DND-41 (cell line): ENCODE measurements around the gene LAMC1.
"Not testable (repeated sequence)": the region's sequence is repeated elsewhere in the genome, so short reads cannot be mapped to it uniquely, and the experiment has no call there.

Experiments
- ATAC-seq: fragments of 200-7000 bp; cut with Tn5 transposase; 3 replicates; pipeline ENCODE4 v1.9.1; 2021; ENCODE audit warnings: low read depth; ENCODE audit not compliant: insufficient read depth
- DNase-seq: peaks from one replicate; pipeline ENCODE4 v3.0.0-alpha.2; 2020
- H2AFZ ChIP-seq: 2 replicates; pipeline ENCODE4 v1.6.0; 2012; ENCODE audit warnings: low read depth, low read length
- H3K27ac ChIP-seq: 2 replicates; pipeline ENCODE4 v1.5.1; 2012; ENCODE audit warnings: low read length, inconsistent platforms
- H3K27me3 ChIP-seq: fragments of 200-600 bp; sonication (generic); 2 replicates; pipeline ENCODE4 v1.6.0; 2012; ENCODE audit warnings: low read length, mild to moderate bottlenecking, inconsistent platforms; ENCODE audit not compliant: insufficient read depth, poor library complexity
- H3K36me3 ChIP-seq: 2 replicates; pipeline ENCODE4 v1.5.1; 2012; ENCODE audit warnings: low read length, inconsistent platforms; ENCODE audit not compliant: insufficient read depth
- H3K4me1 ChIP-seq: 2 replicates; pipeline ENCODE4 v1.5.1; 2012; ENCODE audit warnings: mild to moderate bottlenecking, low read length; ENCODE audit not compliant: insufficient read depth
- H3K4me2 ChIP-seq: 2 replicates; pipeline ENCODE4 v1.6.0; 2012; ENCODE audit warnings: mild to moderate bottlenecking, moderate library complexity, low read length, inconsistent platforms; ENCODE audit not compliant: insufficient read depth
- H3K4me3 ChIP-seq, 2 experiments: fragments of 200-600 bp in 1 of 2; shearing (Covaris generic) in 1 of 2; 2 replicates each; pipeline ENCODE4 v1.5.1; 2012 to 2016; ENCODE audit warnings: inconsistent platforms in 2 of 2, low read length in 2 of 2, mild to moderate bottlenecking in 2 of 2, low read depth in 1 of 2, moderate library complexity in 1 of 2
- H3K79me2 ChIP-seq: 2 replicates; pipeline ENCODE4 v1.6.0; 2012; ENCODE audit warnings: low read length, inconsistent platforms; ENCODE audit not compliant: insufficient read depth
- H3K9ac ChIP-seq: 2 replicates; pipeline ENCODE4 v1.6.0; 2012; ENCODE audit warnings: low read depth, mild to moderate bottlenecking, inconsistent platforms, low read length, moderate library complexity
- H3K9me3 ChIP-seq: 2 replicates; pipeline ENCODE4 v1.5.1; 2012; ENCODE audit warnings: low read length, moderate library complexity, mild to moderate bottlenecking, inconsistent platforms; ENCODE audit not compliant: insufficient read depth, severe bottlenecking
- H4K20me1 ChIP-seq: 2 replicates; pipeline ENCODE4 v1.6.0; 2012; ENCODE audit warnings: low read length; ENCODE audit not compliant: insufficient read depth
- EZH2 ChIP-seq: IDR thresholded peaks from 3 replicates; pipeline ENCODE4 v1.6.1; 2012; ENCODE audit warnings: borderline replicate concordance, low read depth, mild to moderate bottlenecking, moderate library complexity, low read length, inconsistent platforms; ENCODE audit not compliant: severe bottlenecking
- TF ChIP-seq, protein P1 (sequence below): IDR thresholded peaks from 2 replicates; pipeline ENCODE4 v1.5.1; 2012; ENCODE audit warnings: borderline replicate concordance, low read length, moderate library complexity, mild to moderate bottlenecking; ENCODE audit not compliant: poor library complexity, severe bottlenecking; ENCODE audit errors: extremely low read depth

The LAMC1 gene

DNA sequence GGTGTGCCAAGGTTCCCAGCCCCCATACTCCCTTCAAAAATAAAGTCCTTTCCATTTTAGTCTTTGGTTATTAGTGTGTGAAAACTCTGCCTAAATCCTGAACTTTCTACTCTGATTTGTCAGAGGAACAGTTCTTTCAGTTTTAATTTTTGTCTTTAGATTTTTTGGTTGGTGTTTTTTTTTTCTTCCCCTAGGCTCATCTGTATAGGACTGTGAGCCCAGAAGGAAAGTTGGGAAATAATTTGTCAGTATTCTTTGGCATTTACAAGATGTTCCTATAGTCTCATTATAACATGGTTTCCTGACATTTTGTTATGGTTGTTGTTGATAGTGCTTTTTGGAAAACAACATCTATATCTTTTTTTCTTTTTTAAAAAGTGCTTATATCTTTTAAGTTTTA is 38.0 kb downstream of the LAMC1 start:
- ATAC-seq (no peak), DNase-seq (no peak)
- H3K4me2 ChIP-seq: no peak overlapping the region
- H3K36me3 ChIP-seq: no peaks in the 10 kb centered on the region
- H3K79me2 ChIP-seq: no peaks in the 10 kb centered on the region
- no peak overlapping the region for H3K9ac ChIP-seq
- peaks cover 11% of the 10 kb centered on the region for H3K27me3 ChIP-seq
- TF ChIP-seq EZH2: no peak
- TF ChIP-seq, protein P1, sequence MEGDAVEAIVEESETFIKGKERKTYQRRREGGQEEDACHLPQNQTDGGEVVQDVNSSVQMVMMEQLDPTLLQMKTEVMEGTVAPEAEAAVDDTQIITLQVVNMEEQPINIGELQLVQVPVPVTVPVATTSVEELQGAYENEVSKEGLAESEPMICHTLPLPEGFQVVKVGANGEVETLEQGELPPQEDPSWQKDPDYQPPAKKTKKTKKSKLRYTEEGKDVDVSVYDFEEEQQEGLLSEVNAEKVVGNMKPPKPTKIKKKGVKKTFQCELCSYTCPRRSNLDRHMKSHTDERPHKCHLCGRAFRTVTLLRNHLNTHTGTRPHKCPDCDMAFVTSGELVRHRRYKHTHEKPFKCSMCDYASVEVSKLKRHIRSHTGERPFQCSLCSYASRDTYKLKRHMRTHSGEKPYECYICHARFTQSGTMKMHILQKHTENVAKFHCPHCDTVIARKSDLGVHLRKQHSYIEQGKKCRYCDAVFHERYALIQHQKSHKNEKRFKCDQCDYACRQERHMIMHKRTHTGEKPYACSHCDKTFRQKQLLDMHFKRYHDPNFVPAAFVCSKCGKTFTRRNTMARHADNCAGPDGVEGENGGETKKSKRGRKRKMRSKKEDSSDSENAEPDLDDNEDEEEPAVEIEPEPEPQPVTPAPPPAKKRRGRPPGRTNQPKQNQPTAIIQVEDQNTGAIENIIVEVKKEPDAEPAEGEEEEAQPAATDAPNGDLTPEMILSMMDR: no peak
- no peak overlapping the region for H2AFZ ChIP-seq
- no peak overlapping the region for H3K4me3 ChIP-seq
- H4K20me1 ChIP-seq: no peaks in the 10 kb centered on the region
- no peaks in the 10 kb centered on the region for H3K4me1 ChIP-seq
- H3K27ac ChIP-seq: no peak overlapping the region
- no peaks in the 10 kb centered on the region for H3K9me3 ChIP-seq

DNA sequence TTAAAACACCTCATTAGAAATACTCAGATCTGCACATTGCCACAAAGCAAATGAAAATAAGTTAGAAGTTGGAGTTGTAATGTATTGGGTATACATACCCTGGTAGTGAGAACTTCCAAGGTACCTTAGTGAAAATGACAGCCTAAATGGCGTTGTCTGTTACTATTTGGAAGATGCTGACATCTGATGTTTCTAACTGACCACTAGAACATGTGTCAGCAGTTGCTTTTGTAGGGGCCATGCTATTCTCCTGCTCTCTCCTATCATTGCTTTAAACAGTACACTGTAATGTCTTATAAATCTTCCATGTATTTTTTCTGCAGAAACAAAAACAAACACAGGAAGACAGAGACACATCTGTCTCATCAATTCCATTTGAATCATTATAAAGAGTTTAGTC is 40.1 kb downstream of the LAMC1 start:
- Histone ChIP-seq H3K79me2 (no peaks in the 10 kb centered on the region), H3K27me3 (peaks cover 11% of the 10 kb centered on the region), H3K4me1 (no peaks in the 10 kb centered on the region), H3K9ac (no peak overlapping the region), H2AFZ (no peak overlapping the region), H3K27ac (no peak overlapping the region), H3K4me3 (no peak overlapping the region), H3K36me3 (no peaks in the 10 kb centered on the region), H3K9me3 (no peaks in the 10 kb centered on the region), H4K20me1 (no peaks in the 10 kb centered on the region), H3K4me2 (no peak overlapping the region)
- no peak for ATAC-seq
- TF ChIP-seq EZH2: no peak
- TF ChIP-seq, protein P1: no peak
- no peak for DNase-seq

DNA sequence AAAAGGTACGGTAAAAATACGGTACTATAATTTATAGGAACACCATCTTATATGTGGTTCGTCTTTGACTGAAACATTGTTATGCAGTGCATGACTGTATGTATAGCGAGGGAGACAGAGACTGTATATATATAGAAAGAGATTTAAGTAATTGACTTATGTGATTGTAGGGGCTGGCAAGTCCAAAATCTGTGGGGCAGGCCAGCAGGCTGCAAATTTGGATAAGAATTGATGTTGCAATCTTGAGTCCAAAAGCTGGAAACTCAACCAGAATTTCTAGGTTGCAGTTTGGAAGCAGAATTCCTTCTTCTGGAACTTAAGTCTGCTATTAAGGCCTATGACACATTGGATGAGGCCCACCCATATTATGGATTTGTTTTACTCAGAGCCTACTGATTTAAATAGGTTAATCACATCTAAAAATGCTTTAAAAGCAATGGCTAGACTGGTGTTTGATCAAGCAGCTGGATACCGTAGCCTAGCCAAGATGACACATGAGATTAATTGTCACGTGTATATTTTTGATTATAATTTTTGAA is 42.0 kb downstream of the LAMC1 start:
- no peak overlapping the region for H3K4me3 ChIP-seq
- no peaks in the 10 kb centered on the region for H4K20me1 ChIP-seq
- DNase-seq: no peak
- no peak for ATAC-seq
- TF ChIP-seq, protein P1: no peak
- no peak for TF ChIP-seq EZH2
- peaks cover 3% of the 10 kb centered on the region for H3K27me3 ChIP-seq
- H3K4me2 ChIP-seq: no peak overlapping the region
- H2AFZ ChIP-seq: no peak overlapping the region
- no peak overlapping the region for H3K9ac ChIP-seq
- H3K36me3 ChIP-seq: no peaks in the 10 kb centered on the region
- no peaks in the 10 kb centered on the region for H3K4me1 ChIP-seq
- no peaks in the 10 kb centered on the region for H3K9me3 ChIP-seq
- no peak overlapping the region for H3K27ac ChIP-seq
- no peaks in the 10 kb centered on the region for H3K79me2 ChIP-seq

DNA sequence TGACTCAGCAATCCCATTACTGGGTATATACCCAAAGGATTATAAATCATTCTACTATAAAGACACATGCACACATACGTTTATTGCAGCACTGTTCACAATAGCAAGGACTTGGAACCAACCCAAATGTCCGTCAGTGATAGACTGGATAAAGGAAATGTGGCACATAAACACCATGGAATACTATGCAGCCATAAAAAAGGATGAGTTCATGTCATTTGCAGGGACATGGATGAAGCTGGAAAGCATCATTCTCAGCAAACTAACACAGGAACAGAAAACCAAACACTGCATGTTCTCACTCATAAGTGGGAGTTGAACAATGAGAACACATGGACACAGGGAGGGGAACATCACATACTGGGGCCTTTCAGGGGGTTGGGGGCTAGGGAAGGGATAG is 43.2 kb downstream of the LAMC1 start:
- not testable (repeated sequence) for H4K20me1 ChIP-seq, DNase-seq, H3K27me3 ChIP-seq, H3K36me3 ChIP-seq, H3K9ac ChIP-seq, H3K9me3 ChIP-seq, H2AFZ ChIP-seq, ATAC-seq, H3K4me1 ChIP-seq, H3K4me3 ChIP-seq, H3K79me2 ChIP-seq, H3K4me2 ChIP-seq, H3K27ac ChIP-seq
